ENCODE measurements around the gene ARRDC3.

Gene ARRDC3

GRCh38 chr5:91384671-91385430 lies 1.7 kb upstream of the ARRDC3 start:
- no peak for DNase-seq

GRCh38 chr5:91383956-91384300 lies 811 bp upstream of the ARRDC3 start:
- no peak for DNase-seq

GRCh38 chr5:91382530-91383026 lies 539 bp downstream of the ARRDC3 start:
- peak; percentile 40 for DNase-seq

GRCh38 chr5:91381774-91382359 lies 1.2 kb downstream of the ARRDC3 start:
- DNase-seq: peak; percentile 61

- no peak for DNase-seq
Observed at GRCh38 chr5:91381239-91381773, 1.8 kb downstream of the ARRDC3 start.

GRCh38 chr5:91380491-91381238 lies 2.5 kb downstream of the ARRDC3 start:
- peak; percentile 99 for DNase-seq

- DNase-seq: peak; percentile 95
Observed at GRCh38 chr5:91379914-91380490, 3.1 kb downstream of the ARRDC3 start.

GRCh38 chr5:91379246-91379913 lies 3.7 kb downstream of the ARRDC3 start:
- DNase-seq: no peak

GRCh38 chr5:91378752-91379211 lies 4.3 kb downstream of the ARRDC3 start:
- no peak for DNase-seq

GRCh38 chr5:91374893-91375520 lies 8.1 kb downstream of the ARRDC3 start:
- no peak for DNase-seq

GRCh38 chr5:91373600-91373999 lies 9.5 kb downstream of the ARRDC3 start:
- DNase-seq: no peak

GRCh38 chr5:91373006-91373405 lies 10.1 kb downstream of the ARRDC3 start:
- no peak for DNase-seq

- DNase-seq: no peak
Observed at GRCh38 chr5:91369480-91369879, 13.6 kb downstream of the ARRDC3 start.

GRCh38 chr5:91367908-91368648 lies 15.0 kb downstream of the ARRDC3 start:
- DNase-seq: no peak

GRCh38 chr5:91367344-91367743 lies 15.8 kb downstream of the ARRDC3 start:
- DNase-seq: no peak

GRCh38 chr5:91366551-91366950 lies 16.6 kb downstream of the ARRDC3 start:
- DNase-seq: no peak

GRCh38 chr5:91365498-91365897 lies 17.6 kb downstream of the ARRDC3 start:
- DNase-seq: no peak

- DNase-seq: no peak
Observed at GRCh38 chr5:91362935-91363334, 20.2 kb downstream of the ARRDC3 start.

- no peak for DNase-seq
Observed at GRCh38 chr5:91361790-91362189, 21.3 kb downstream of the ARRDC3 start.

GRCh38 chr5:91361055-91361701 lies 21.9 kb downstream of the ARRDC3 start:
- no peak for DNase-seq

Measured in activated T-cell treated with anti-CD3 and anti-CD28 coated beads, Interleukin-2, amount 50 U/mL, for 1 hour (primary cell).